Adrenal gland (tissue), 12 donors: Measurements from ENCODE around the gene HOMER1. TPM values are rescaled to one million over a fixed set of nuclear protein-coding genes. Genes with fewer than 3 reads are reported as not detected.

Experiments
- DNase-seq, 7 donors: peaks; one replicate each; pipeline ENCODE4 v3.0.0-alpha.2; 2019 to 2020
- H3K27ac ChIP-seq, 5 donors: fragments of 200-600 bp; sonication (generic) in 4 of 5; 1 replicate in 3 of 5; 2 replicates in 2 of 5; pipeline versions ENCODE4 v1.5.1 to v1.8.0; 2016 to 2020; ENCODE audit warnings: mild to moderate bottlenecking in 1 of 5
- H3K27me3 ChIP-seq: fragments of 200-600 bp; 2 replicates; pipeline ENCODE4 v1.8.0; 2021
- H3K36me3 ChIP-seq, 2 donors: fragments of 200-600 bp; replicated peaks in 1 of 2; 1 replicate in 1 of 2; 2 replicates in 1 of 2; pipeline versions ENCODE4 v1.5.1 to v1.8.0; 2018 to 2022
- H3K4me1 ChIP-seq, 2 donors: fragments of 200-600 bp; replicated peaks in 1 of 2; 1 replicate in 1 of 2; 2 replicates in 1 of 2; pipeline versions ENCODE4 v1.5.1 to v1.8.0; 2018 to 2021
- H3K4me3 ChIP-seq, 4 donors: fragments of 200-600 bp; sonication (generic) in 3 of 4; one replicate each; pipeline ENCODE4 v1.5.1; 2016 to 2018
- H3K9me3 ChIP-seq, 3 donors: fragments of 200-600 bp; sonication (generic) in 1 of 3; replicated peaks in 1 of 3; 1 replicate in 2 of 3; 2 replicates in 1 of 3; pipeline versions ENCODE4 v1.5.1 to v1.8.0; 2016 to 2021
- CTCF ChIP-seq, 6 experiments: fragments of 450-650 bp in 4 of 6; fragments of 200-600 bp in 2 of 6; sonication (generic) in 1 of 6; IDR thresholded peaks; 1 replicate in 5 of 6; 2 replicates in 1 of 6; pipeline versions ENCODE4 v1.5.1 to v1.8.0; 2016 to 2021; ENCODE audit warnings: antibody characterized with exemption in 6 of 6, mild to moderate bottlenecking in 2 of 6, moderate library complexity in 1 of 6
- POLR2A ChIP-seq, 2 donors: fragments of 450-650 bp; IDR thresholded peaks; one replicate each; pipeline ENCODE4 v1.6.1; 2017; ENCODE audit warnings: antibody characterized with exemption in 2 of 2, mild to moderate bottlenecking in 2 of 2, moderate library complexity in 1 of 2
- WGBS, 4 donors: extraction: QIAGEN DNeasy Blood & Tissue Kit in 2 of 4; methylation state at CpG; one replicate each; pipeline versions ENCODE4 v1.1.5 to v1.1.7; 2013 to 2017; 5-methylcytosine and 5-hydroxymethylcytosine counted together
- intact Hi-C, 2 donors: fragments of 100-400 bp; cut with DNase I; formaldehyde crosslinking; loops; one replicate each; pipeline versions ENCODE4 v1.14.1 to v1.15.0; 2022 to 2023
- polyA plus RNA-seq, 3 donors: library from polyadenylated mRNA; stranded (reverse); fragments of 200-250 nt in 2 of 3; fragments of 350-450 nt in 1 of 3; fragmentation: Illumina TruSeq in 1 of 3; extraction: RNeasy Lipid Tissue Mini Kit (QIAGEN cat#74804) in 1 of 3; gene quantifications; one replicate each; pipeline ENCODE4 v1.2.3, GENCODE V29; 2013 to 2014
- total RNA-seq, 9 donors: library from RNA; depleted of rRNA in 4 of 9; stranded (reverse); fragments of >200 nt in 4 of 9; fragments of 120-200 nt in 1 of 9; fragmentation: NEBNext Ultra II Directional in 1 of 9; extraction: Animal tissue kit (Norgen Biotek cat#: 25700) in 1 of 9; gene quantifications; one replicate each; pipeline versions ENCODE4 v1.1.0 to v1.2.4, GENCODE V29; 2013 to 2023
- donor health status: healthy with polysubstance abuse.
- donor health status: Bipolar disorder and iron deficiency.
- donor health status: DM: yes; HTN: yes; CAD: no.
- donor health status: DM: no; HTN: no; CAD: no.
- donor health status: DM: no; HTN: no; CAD: no.
- donor health status: DM: yes; HTN: yes; CAD: no.

Gene HOMER1
- total and polyA plus RNA-seq, 12 donors, result 0.06 to 10.4 (median 0.78) TPM

DNA sequence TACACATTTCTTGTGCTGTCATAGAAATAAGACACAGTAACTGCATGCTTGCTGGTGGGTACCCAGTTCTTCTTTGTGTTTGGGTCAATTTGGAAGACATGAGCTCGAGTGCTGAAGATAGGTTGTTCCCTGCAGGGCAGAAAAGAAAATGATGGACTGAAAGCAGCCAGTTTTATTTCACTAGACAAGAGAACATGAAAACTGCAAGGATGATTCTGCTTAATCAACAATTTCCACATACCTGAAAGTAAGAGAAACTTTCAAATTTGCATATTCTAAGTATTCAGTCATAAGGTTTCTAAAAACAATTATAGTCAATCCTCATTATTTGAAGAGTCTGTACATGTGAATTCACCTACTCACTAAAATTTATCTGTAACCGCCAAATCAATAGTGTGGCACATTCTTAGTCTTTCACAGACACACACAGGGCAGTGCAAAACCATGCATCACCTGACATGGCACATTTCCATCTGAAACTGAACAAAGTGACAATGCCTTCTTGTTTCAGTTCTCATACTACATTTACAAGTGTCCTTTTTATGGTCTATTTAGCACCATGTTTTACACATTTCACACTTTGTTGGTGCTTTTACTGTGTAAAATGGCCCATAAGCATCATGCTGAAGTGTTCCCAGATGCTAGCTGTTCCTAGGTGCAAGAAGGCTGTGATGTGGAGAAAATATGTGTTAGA, 56.9 kb downstream of the HOMER1 start:
- Histone ChIP-seq H3K4me1 (no peaks in the 10 kb centered on the region), H3K27ac (no peak overlapping the region), H3K36me3 (no peaks in the 10 kb centered on the region), H3K4me3 (no peak overlapping the region), H3K9me3 (no peaks in the 10 kb centered on the region), H3K27me3 (no peaks in the 10 kb centered on the region)
- WGBS, 4 donors, result 81 to 91% (median 84%) methylated on average over 2 of the region's 2 CpGs
- TF ChIP-seq POLR2A (IDR thresholded peaks at IDR 0.05), result no peak
- no peak for TF ChIP-seq CTCF (IDR thresholded peaks at IDR 0.05)
- no peak for DNase-seq
- intact Hi-C loops, result no loop called here

DNA sequence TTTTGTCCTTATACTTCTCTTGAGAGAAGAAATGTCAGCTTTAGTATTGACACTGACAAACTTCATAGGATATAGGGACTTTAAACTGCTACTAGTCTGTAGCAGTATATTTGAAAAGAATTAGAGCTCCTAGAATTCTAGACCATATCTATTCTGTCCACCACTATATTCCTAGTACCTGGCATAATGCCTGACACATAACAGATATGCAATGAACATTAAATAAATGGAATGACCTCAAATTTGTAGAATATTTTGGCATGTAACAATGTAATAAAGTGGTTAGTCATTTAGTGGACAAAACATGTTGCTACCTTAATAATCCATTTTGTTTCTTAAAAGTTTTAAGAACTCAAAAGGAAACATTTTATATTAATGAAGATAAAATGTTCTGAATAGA, 57.5 kb downstream of the HOMER1 start:
- intact Hi-C loops, result no loop called here
- H3K4me3 ChIP-seq, result no peak overlapping the region
- H3K27me3 ChIP-seq, result no peaks in the 10 kb centered on the region
- no peak for DNase-seq
- no peaks in the 10 kb centered on the region for H3K36me3 ChIP-seq
- no peak overlapping the region for H3K27ac ChIP-seq
- H3K4me1 ChIP-seq, result no peaks in the 10 kb centered on the region
- H3K9me3 ChIP-seq, result no peaks in the 10 kb centered on the region
- no peak for TF ChIP-seq POLR2A (IDR thresholded peaks at IDR 0.05)
- no peak for TF ChIP-seq CTCF (IDR thresholded peaks at IDR 0.05)

GRCh38 chr5:79454043-79454442, 59.9 kb downstream of the HOMER1 start:
- TF ChIP-seq POLR2A (IDR thresholded peaks at IDR 0.05), result no peak
- TF ChIP-seq CTCF (IDR thresholded peaks at IDR 0.05), result no peak
- no peaks in the 10 kb centered on the region for H3K4me1 ChIP-seq

GRCh38 chr5:79448336-79448735, 65.6 kb downstream of the HOMER1 start:
- DNase-seq, result no peak
- H3K36me3 ChIP-seq, result no peaks in the 10 kb centered on the region
- 44 to 62% (median 59%) methylated on average over 2 of the region's 2 CpGs for WGBS, 4 donors
- no peak for TF ChIP-seq CTCF (IDR thresholded peaks at IDR 0.05)
- no peak overlapping the region for H3K27ac ChIP-seq
- no peaks in the 10 kb centered on the region for H3K4me1 ChIP-seq
- no peaks in the 10 kb centered on the region for H3K27me3 ChIP-seq
- H3K4me3 ChIP-seq, result no peak overlapping the region
- no peaks in the 10 kb centered on the region for H3K9me3 ChIP-seq
- intact Hi-C loops, result no loop called here

More at GRCh38 chr5:79454043-79454442, 59.9 kb downstream of the HOMER1 start:
- Histone ChIP-seq H3K9me3 (no peaks in the 10 kb centered on the region), H3K36me3 (no peaks in the 10 kb centered on the region), H3K4me3 (no peak overlapping the region), H3K27ac (no peak overlapping the region), H3K27me3 (no peaks in the 10 kb centered on the region)
- 66 to 83% (median 77%) methylated on average over 4 of the region's 4 CpGs for WGBS, 4 donors
- DNase-seq, result no peak
- intact Hi-C loops, result no loop called here
